GM23248 (cell line): ENCODE results near the gene RFESD.

Source experiments
- EZH2 ChIP-seq: fragments of 200-600 bp; sonication (generic); IDR thresholded peaks from 2 replicates; pipeline ENCODE4 v1.6.1; 2018; ENCODE audit warnings: antibody characterized with exemption, mild to moderate bottlenecking; ENCODE audit not compliant: insufficient read depth, poor library complexity, severe bottlenecking
- EZH2phosphoT487 ChIP-seq: fragments of 200-600 bp; sonication (generic); IDR thresholded peaks from 2 replicates; pipeline ENCODE4 v1.6.1; 2018; ENCODE audit warnings: antibody characterized with exemption, moderate library complexity, mild to moderate bottlenecking, low read depth; ENCODE audit not compliant: insufficient read depth

DNA sequence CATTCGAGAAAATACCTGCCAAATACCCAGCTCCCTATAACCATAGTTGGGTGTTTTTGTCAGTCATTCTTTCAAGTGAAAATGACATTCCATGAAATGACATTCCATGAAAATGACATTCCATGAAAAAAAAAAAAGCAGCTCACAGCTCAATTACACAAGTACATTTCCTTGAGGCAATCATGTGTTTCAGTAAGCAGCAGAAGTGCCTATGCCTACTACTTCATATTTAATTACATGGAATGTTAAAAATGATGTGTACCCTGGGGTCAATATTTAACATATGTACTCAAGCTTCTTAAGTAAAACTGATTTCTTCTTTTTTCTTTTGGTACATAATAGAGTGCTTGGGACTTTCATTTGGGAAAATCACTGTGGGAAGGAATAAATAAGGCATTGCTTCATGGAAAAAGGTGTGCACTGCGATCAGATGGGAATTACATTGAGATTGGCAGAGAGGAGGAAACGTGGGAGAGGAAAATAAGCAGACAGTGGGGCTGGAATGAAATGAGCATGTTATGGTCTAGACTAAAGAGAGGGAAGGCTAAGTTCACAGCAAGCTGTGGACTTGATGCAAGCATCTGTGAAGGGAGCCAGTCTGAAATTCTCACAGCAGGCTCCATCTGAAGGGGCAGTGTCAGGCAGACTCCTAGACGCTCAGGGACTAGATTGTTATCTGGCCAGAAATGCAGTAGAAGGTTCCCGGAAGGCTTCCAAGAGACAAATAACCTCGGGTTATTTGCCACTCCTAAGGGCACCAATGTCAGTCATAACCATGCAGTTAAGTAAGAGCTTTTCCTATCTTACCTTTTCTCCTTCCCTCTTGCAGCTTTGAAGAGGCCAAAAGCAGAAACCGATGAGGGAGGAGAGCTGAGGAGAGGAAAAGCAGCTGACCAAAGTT, 51.5 kb downstream of the RFESD start:
- TF ChIP-seq EZH2: no peak
- TF ChIP-seq EZH2phosphoT487: no peak
